GM19463 (cell line): ENCODE data around the gene FAM83B.
A peak's percentile ranks its signal among the peaks of the same experiment; 100 is the strongest.
"Not testable (repeated sequence)": the region's sequence is repeated elsewhere in the genome, so short reads cannot be mapped to it uniquely, and the experiment has no call there.

ENCODE experiments used
- ATAC-seq: cut with Tn5 transposase; IDR thresholded peaks from one replicate; pipeline ENCODE4 v1.9.1; 2021; ENCODE audit warnings: mild to moderate bottlenecking, moderate library complexity; ENCODE audit not compliant: unreplicated experiment

The FAM83B gene

DNA sequence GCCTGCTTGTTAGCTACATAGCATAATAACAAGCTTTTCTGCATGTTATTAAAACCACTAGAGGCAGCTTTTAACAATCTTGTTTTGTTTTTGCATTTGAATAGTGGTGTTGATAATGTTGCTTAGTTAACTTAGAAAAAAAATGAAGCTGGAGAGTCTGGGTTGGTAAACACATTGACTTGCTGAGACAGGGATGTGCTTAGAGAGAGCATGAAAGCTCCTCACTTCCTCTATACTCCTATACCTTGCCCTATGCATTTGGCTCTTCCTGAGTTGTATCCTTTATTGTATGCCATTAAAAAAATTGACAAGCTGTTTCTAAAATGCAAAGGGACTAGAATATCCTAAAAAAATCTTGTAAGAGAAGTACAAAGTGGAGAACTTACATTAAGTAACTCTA lies 13.6 kb downstream of the FAM83B start:
- ATAC-seq = no peak

DNA sequence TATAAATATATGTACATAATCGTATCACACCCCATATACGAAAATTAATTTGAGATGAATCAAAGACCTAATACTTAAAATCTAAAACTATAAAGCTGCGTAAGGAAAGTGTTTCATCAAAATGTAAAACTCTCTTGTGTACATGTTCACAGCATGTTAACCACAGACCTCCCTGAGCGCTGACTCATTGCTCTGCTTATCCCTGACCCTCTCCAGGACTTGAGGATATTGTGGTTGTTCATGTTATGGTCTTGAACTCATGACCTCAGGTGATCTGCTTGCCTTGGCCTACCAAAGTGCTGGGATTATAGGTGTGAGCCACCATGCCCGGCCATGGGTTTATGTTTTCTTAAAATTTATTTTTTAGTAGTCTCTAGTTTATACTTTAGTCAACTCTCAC lies 14.2 kb downstream of the FAM83B start:
- ATAC-seq = no peak

DNA sequence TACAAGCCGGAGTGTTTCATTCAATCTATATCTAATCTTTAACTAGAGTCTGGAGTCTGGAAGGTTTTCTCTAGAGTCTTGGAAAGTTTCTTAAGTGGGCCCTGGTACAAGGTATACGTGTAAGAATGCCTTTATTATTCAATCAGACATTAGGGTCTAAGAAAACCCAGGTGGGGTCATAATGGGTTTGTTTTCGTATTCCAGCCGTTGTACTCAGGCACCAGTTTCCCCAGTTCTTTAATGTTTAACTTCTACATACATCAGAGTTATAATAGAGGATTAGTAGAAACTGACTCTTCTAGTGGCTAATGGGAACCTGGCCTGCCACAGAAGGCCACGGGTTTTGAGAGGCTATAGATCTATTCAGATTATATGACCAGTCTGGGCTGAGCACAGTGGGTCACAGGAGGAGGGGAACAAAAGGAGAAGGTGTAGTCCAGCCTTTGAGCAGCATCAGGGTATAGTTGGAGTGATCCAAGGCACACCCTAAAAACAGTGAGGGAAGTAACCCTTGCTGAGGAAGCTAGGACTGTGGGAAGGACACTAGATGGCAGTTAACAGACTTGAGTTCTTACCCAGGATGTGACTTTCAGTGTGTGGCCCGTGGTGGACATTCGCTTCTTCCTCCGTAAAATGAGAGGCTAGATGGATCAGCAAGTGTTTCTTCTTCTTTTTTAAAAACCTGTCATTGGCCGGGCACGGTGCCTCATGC lies 15.5 kb downstream of the FAM83B start:
- no peak for ATAC-seq

DNA sequence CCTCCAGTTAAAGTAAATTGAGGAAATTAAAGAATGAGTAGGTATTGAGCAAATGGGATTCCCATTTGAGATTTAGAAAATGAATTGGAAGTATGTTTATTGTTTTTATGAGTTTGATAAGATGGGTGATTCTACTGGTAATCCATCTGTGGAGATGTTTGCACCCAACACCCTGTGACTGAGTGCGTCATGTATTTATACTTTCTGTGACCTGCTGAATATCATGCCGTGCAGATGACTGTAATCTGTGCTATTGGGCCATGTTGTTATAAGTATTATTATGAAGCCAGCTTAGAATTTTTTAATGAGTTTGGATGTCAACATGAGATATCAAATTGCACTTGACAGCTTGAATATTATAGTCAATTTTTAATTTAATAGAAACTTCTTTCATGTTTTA lies 17.7 kb downstream of the FAM83B start:
- ATAC-seq = no peak

DNA sequence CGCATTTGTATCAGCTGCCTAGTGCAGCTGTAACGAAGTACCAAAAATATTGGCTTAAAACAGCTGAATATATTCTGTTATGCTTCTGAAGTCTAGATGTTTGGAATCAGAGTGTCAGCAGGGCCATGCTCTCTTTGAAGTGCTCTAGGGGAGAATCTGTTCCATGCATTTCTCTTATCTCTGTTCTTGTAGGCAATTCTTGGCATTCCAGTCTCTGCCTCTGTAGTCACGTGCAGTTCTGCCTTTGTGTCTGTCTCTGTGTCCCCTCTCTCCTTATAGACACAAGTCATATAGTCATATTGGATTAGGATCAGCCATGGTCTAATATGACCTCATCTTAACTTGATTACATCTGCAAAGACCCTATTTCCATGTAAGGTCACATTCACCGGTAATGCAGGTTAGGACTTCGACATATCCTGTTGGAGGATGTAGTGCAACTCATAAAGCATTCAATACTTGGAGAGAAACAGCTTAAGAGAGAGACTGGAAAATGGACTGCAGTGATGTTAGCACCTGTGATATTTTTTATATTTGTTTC lies 18.6 kb downstream of the FAM83B start:
- ATAC-seq = no peak

DNA sequence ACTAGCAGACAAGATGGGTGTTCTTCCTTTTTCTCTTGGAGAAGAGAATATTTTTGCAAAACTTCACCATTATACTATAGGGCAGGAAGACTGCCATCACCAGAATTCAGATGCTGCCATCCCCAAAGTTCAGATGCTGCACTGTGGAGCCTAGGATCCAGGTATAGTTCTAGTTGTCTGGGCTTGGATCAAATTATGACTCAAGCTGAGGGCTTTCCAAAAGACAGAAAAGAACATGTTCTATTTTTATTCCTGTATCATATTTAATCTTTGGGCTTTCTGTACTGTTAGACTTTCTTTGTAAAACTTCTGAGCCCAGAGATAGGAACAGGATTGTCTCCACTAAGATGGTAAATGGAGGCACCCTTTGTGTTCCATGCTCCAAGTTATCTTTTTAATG lies 22.0 kb downstream of the FAM83B start:
- no peak for ATAC-seq

DNA sequence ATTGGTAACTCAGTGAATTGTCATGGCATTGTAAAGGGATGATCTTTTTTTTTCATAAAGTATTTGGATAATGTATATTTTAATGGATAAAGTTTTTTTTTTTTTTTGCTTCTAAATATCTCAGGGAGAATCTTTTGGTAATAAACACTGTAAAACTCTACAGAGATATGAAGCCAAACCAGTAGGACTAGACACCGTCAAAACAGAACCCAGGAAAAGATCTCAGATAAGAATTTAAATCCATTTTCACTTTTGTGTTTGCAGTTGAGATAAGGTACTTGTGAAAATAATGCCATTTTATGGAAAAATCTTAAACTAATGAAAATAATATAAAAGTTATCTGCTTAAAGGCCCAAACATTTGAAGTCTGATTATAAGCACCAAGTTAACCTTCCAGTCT lies 27.0 kb downstream of the FAM83B start:
- ATAC-seq = no peak

DNA sequence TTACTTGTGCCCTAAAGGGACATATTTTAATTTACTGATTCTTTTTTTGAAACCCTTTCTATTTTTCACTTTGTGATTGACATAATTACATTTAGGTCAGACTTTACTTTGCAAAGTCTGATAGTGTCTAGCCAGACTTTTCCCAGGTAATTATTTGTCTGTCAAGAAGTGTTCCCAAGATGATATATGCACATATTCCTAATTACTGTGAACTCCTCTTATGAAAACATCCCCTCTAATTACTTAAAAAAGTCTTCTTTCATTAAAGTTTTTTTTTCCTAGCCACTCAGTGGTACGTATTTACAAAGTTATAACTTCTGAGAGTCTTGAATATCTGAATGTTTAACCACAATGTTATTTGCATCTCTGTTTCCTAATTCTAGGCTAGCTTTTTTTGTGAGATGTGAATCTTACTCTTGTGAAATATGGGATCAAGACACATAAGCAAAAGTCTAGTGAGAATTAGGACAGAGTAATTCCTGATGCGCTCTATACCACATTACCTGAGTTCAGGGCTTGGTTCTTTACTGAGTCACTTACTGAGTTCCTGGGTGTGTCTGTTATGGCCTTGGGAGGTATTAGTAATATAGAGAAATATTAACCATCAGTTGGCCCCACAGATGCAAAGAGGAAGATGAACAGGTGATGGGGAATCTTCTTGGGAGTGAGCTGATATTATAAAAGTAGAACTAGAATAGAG lies 27.9 kb downstream of the FAM83B start:
- ATAC-seq = no peak

DNA sequence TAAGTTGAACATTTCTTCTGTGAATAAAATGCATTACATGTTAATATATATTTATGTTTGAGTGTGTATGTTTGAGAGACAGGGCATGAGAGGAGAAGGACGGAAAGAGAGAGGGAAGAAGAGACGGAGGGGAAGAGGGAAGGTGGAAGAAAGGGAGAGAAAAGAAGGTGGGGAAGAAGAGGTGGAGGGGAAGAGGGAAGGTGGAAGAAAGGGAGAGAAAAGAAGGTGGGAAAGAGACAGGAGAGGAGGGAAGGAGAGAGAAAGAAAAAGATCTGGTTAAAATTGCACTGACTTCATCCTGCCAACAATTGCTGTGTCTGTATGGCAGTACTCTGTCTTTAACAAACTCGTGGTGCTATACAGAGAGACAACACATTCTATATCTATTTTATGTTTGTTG lies 29.0 kb downstream of the FAM83B start:
- no peak for ATAC-seq

DNA sequence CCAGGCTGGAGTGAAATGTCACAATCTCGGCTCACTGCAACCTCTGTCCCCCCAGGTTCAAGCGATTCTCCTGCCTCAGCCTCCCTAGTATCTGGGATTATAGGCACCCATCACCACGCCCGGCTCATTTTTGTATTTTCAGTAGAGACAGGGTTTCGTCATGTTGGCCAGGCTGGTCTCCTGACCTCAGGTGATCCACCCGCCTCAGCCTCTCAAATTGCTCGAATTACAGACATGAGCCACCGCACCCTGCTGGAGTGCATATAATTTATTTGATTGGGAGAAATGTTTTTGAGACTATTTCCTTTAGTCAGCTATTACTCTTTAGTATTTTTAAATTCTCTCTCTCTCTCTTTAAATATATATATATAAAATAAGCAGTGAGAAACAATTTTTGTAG lies 29.8 kb downstream of the FAM83B start:
- ATAC-seq = no peak

DNA sequence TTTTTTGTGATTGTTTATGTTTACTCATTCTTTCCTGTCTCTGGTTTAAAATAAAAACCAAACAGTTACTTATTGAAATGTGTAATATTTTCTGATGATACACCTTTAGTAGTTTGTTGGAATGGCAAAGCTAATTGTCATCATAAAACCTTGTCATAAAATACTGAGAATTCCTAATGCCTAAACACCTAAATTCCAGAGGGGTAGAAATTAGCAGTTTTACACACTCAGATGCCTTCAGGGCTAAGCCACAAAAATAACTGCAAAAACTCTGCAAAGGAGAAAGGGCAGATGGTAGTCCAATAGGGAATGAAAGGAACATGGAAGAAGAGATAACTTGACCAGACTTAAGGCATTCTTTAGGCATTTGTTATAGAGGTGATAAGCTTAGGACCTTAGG lies 30.3 kb downstream of the FAM83B start:
- no peak for ATAC-seq

DNA sequence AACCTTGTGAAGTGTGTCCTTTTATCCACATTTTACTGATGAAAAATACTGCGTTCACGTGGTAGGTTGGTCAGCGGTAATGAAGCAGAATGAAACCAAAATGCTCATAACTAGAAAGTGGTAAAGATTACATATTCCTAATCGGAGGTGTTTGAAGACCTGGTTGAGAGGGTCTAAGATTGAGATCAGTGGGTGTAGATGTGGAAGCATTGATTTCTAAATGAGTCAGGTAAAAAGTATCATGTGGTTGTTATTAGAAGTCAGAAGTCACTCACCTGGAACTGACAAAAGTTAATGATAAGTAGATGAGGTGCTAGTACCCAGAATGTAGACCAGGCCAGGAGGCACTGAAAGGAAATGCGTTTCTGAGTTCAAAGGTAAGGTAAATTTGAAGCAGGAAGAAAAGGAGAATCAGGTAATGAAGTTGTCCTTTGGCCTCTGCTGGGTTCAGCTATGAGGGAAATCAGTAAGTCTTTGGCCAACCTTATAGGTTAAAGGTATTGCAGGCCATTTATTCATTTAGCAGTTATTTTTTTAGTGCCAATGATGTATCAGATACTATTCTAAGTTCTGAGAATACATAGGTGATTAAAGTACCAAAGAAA lies 31.2 kb downstream of the FAM83B start:
- ATAC-seq = peak; percentile 91

DNA sequence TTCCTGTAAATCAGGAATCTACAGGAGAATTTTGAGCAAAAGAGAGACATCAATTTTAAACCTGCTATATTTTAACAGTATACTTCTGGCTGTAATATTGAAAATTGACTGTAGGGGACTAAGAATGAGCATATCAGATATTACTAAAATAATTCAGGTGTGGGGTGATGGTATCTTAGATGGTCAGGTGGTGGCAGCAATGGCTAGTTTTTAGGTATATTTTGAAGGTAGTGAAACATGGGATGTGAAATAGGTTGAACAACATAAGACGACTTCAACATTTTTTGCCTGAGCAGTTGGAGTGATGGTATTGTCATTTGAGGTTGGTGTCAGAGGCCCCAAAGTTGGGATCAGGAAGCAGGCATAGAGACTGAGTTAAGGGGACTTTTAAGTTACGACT lies 32.1 kb downstream of the FAM83B start:
- ATAC-seq = no peak

DNA sequence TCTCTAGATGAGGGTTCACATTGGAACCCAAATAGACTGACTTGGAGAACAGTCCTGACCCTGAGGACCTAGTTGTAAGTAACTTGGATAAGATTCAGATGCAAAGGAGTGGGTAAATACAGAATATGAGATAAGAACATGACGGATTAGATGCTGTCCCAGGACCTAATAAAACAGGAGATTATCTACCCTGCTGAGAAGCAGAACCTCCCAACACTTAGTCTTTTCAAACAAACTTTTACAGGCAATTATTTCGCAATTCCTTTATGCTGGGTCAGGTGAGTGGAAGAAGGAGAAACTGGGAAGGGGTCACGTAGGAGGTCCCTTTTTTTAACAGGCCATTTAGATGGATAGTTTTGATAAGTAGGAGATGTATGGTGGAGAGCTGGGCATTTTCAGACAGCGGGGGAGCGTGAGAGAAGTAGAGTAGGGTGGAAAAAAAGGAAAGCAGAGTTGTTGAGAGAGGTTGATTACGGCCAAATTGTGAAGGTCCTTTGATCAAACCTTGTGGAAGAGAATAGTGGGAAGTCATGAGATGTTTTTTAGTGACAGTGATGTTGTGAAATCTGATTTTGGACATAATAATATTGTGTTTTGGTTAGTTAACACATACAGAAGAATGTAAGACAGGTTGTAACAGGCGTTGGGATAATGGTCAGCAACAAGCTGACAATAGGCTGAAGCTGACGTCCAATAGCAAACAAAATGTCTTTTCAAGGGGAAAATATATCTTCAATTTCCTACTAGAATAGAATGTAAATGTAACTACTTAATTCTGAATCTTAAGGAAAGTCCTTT lies 32.8 kb downstream of the FAM83B start:
- ATAC-seq = no peak

DNA sequence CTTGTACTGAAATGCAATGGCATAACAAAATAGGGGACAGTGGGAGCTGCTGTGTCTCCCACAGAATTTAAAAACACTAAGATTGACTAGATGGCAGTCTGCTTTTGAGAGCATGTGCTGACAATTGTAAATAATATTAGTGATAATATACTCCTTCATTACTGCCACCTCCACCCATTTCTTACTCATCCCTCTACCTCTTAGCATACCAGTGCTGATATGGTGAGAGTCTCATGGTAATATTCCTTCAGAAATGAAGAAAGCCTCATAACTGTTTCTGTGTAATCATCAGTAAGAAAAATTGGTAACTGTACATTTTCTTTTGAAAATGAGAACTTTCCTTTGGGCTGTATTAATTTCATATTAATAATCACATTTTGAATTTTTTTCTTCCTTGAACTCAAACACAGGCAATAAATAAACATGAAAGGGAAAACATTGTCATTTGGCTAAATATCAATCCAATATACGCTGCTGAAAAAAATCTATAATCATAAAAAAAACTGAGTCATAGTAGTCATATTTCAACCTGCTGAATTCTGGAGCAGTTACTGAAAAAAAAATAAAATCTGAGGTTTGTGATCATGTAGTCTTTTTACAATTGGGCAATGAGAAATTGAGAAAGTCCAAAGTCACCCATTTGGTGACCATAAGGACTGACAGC lies 34.6 kb downstream of the FAM83B start:
- no peak for ATAC-seq

DNA sequence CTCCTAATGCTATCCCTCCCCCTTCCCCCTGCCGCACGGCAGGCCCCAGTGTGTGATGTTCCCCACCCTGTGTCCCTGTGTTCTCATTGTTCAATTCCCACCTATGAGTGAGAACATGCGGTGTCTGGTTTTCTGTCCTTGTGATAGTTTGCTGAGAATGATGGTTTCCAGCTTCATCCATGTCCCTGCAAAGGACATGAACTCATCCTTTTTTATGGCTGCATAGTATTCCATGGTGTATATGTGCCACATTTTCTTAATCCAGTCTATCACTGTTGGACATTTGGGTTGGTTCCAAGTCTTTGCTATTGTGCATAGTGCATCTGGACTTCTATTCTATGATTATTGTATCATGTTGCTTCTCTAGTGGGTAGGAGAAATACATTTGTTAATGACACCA lies 35.3 kb downstream of the FAM83B start:
- not testable (repeated sequence) for ATAC-seq

DNA sequence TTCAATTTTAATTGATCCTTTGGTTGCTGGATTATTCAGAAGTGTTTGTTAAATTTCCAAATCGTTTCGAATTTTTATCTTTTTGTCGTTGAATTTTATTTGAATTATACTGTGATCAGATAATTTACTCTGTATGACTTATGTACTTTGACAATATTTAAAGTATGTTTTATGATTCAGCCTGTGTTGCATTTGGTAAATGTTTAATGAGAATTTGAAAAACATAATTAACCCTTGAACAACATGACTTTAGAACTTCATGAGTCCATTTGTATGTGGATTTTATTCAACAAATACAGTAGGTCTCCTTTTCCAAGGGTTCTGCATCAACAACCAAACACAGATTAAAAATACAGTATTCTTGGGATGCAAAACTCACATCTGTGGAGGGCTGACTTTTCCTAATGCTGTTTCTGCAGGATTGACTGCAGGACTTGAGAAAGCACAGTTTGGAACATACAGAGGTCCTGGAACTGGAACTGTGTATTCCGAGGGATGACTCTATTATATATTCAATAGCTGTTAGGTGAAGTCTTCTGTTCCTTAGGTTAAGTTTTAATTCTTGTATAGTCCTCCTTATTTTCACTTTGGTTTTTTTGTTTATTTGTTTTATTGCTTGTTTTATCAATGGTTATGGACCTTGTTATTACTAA lies 40.5 kb downstream of the FAM83B start:
- ATAC-seq = no peak

DNA sequence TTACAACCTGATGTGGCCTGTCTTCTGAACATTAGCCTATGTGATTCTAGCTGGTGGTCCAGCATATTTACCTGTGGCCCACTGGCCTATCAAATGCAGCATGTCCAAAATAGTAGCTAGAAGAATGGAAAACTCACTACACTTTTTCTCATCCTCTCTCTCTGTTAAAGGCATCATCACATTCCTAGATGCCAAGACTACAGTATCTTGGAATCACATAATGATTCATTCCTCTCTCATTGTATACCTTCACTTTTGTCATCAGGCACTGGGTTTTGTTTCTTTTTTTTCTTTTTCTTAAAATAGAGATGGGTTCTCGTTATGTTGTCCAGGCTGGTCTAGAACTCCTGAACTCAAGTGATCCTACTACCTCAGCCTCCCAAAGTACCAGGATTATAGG lies 45.0 kb downstream of the FAM83B start:
- ATAC-seq = no peak

DNA sequence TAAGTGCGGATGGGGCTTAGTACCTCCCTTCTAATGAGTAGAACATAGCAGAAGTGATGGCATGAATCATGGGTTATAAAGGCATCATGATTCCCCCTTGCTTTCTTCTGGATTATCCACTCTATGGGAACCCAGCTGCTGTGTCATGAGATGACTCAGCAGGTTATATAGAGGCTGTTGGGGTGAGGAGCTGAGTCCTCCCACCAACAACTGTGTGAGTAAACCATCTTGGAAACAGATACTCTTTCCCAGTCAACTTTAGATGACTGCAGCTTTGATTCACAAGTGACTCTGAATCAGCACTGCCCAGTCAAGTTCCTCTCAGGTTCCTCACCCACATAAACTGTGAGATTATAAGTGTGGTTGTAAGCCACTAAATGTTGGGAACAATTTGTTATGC lies 46.3 kb downstream of the FAM83B start:
- no peak for ATAC-seq

DNA sequence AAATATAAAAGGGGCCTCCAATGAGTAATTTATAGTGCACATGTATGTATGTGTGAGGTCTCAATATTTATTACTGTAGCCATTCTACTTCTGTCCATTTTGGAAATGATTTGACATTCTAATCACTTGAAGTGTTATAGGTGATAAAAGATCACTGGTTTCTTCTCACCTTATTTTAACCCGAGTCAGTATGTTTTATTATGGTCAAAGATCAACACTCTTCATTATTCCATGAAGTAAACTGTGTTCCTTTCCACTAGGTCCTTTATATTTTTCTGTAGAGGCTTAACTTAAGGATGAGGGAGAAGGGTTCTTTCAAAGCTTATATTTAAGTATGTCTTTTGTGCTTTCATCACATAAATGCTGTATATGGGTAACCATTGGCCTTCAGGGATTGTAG lies 47.2 kb downstream of the FAM83B start:
- ATAC-seq = no peak
